ENCODE results near the gene MYRF.

Gene MYRF

GRCh38 chr11:61775606-61776554, 23.4 kb downstream of the MYRF start:
- H3K4me3 Mint-ChIP-seq: peak overlapping the region; percentile 54
- no peak for DNase-seq (ENCODE audit: low spot score)
- H3K27ac Mint-ChIP-seq: peak overlapping the region; percentile 34
- H3K9me3 Mint-ChIP-seq: no peaks in the 10 kb centered on the region
- no peaks in the 10 kb centered on the region for H3K27me3 Mint-ChIP-seq (ENCODE audit: low read depth)
- peaks cover 7% of the 10 kb centered on the region for H3K4me1 Mint-ChIP-seq (ENCODE audit: low read depth)
- no peaks in the 10 kb centered on the region for H3K36me3 Mint-ChIP-seq (ENCODE audit: low read depth)

GRCh38 chr11:61776561-61777075, 24.2 kb downstream of the MYRF start:
- Mint-ChIP-seq H3K27ac (no peak overlapping the region), H3K4me3 (peak overlapping the region; percentile 54), H3K4me1 (ENCODE audit: low read depth) (peaks cover 4% of the 10 kb centered on the region), H3K36me3 (ENCODE audit: low read depth) (no peaks in the 10 kb centered on the region), H3K9me3 (no peaks in the 10 kb centered on the region), H3K27me3 (ENCODE audit: low read depth) (no peaks in the 10 kb centered on the region)
- DNase-seq (ENCODE audit: low spot score): peak; percentile 58

GRCh38 chr11:61777234-61778090, 25.0 kb downstream of the MYRF start:
- H3K4me3 Mint-ChIP-seq: peak overlapping the region; percentile 61
- no peaks in the 10 kb centered on the region for H3K27me3 Mint-ChIP-seq (ENCODE audit: low read depth)
- no peaks in the 10 kb centered on the region for H3K36me3 Mint-ChIP-seq (ENCODE audit: low read depth)
- H3K4me1 Mint-ChIP-seq (ENCODE audit: low read depth): peaks cover 4% of the 10 kb centered on the region
- no peaks in the 10 kb centered on the region for H3K9me3 Mint-ChIP-seq
- DNase-seq (ENCODE audit: low spot score): peak; percentile 45
- no peak overlapping the region for H3K27ac Mint-ChIP-seq

- no peaks in the 10 kb centered on the region for H3K36me3 Mint-ChIP-seq (ENCODE audit: low read depth)
Observed at GRCh38 chr11:61778357-61778886, 26.0 kb downstream of the MYRF start.

DNA sequence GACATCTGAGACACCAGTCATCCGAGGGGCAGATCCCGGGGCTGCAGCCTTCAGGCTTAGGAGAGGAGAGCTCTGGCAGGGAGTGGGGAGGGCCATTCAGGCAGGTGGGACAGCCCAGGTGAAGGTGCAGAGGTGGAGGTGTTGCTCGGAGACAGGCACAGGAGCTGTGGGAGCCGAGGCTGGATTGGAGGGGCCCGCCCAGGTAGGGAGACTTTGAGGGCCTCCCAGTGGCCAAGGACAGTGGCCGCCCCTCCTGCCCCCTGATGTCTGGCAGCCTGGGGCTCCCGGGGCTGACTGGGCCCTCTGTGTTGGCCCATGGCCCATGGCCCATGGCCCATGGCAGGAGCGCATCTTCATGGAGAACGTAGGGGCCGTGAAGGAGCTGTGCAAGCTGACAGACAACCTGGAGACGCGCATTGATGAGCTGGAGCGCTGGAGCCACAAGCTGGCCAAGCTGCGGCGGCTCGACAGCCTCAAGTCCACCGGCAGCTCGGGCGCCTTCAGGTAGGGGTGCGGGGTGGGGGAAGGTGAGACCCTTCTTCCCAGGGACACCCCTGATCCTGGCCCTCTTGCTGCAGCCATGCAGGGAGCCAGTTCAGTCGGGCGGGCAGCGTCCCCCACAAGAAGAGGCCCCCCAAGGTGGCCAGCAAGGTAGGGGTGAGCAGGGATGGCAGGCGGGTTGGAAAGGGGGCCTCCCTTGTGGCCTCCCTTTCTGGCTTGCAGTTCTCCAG, 26.6 kb downstream of the MYRF start:
- H3K4me1 Mint-ChIP-seq (ENCODE audit: low read depth): peaks cover 4% of the 10 kb centered on the region
- no peaks in the 10 kb centered on the region for H3K9me3 Mint-ChIP-seq
- no peaks in the 10 kb centered on the region for H3K27me3 Mint-ChIP-seq (ENCODE audit: low read depth)
- no peak overlapping the region for H3K27ac Mint-ChIP-seq
- H3K36me3 Mint-ChIP-seq (ENCODE audit: low read depth): no peaks in the 10 kb centered on the region
- no peak for DNase-seq (ENCODE audit: low spot score)
- H3K4me3 Mint-ChIP-seq: no peak overlapping the region

More at GRCh38 chr11:61778357-61778886, 26.0 kb downstream of the MYRF start:
- Mint-ChIP-seq H3K27ac (no peak overlapping the region), H3K4me1 (ENCODE audit: low read depth) (peaks cover 4% of the 10 kb centered on the region), H3K9me3 (no peaks in the 10 kb centered on the region), H3K4me3 (no peak overlapping the region), H3K27me3 (ENCODE audit: low read depth) (no peaks in the 10 kb centered on the region)
- DNase-seq (ENCODE audit: low spot score): no peak

- H3K36me3 Mint-ChIP-seq (ENCODE audit: low read depth): peaks cover 3% of the 10 kb centered on the region
- no peaks in the 10 kb centered on the region for H3K27me3 Mint-ChIP-seq (ENCODE audit: low read depth)
- H3K4me3 Mint-ChIP-seq: no peak overlapping the region
- no peak for DNase-seq (ENCODE audit: low spot score)
- H3K9me3 Mint-ChIP-seq: no peaks in the 10 kb centered on the region
- peaks cover 4% of the 10 kb centered on the region for H3K4me1 Mint-ChIP-seq (ENCODE audit: low read depth)
- no peak overlapping the region for H3K27ac Mint-ChIP-seq
Observed at GRCh38 chr11:61779666-61780525, 27.5 kb downstream of the MYRF start.

- Mint-ChIP-seq H3K4me1 (ENCODE audit: low read depth) (peaks cover 4% of the 10 kb centered on the region), H3K4me3 (no peak overlapping the region), H3K27me3 (ENCODE audit: low read depth) (no peaks in the 10 kb centered on the region), H3K27ac (no peak overlapping the region), H3K9me3 (no peaks in the 10 kb centered on the region), H3K36me3 (ENCODE audit: low read depth) (peaks cover 6% of the 10 kb centered on the region)
- DNase-seq (ENCODE audit: low spot score): no peak
Observed at GRCh38 chr11:61780581-61781162, 28.2 kb downstream of the MYRF start.

GRCh38 chr11:61781585-61781984, 29.1 kb downstream of the MYRF start:
- Mint-ChIP-seq H3K27me3 (ENCODE audit: low read depth) (no peaks in the 10 kb centered on the region), H3K4me1 (ENCODE audit: low read depth) (peaks cover under 1% of the 10 kb centered on the region), H3K9me3 (no peaks in the 10 kb centered on the region), H3K27ac (no peak overlapping the region), H3K4me3 (no peak overlapping the region), H3K36me3 (ENCODE audit: low read depth) (peaks cover 7% of the 10 kb centered on the region)
- no peak for DNase-seq (ENCODE audit: low spot score)

DNA sequence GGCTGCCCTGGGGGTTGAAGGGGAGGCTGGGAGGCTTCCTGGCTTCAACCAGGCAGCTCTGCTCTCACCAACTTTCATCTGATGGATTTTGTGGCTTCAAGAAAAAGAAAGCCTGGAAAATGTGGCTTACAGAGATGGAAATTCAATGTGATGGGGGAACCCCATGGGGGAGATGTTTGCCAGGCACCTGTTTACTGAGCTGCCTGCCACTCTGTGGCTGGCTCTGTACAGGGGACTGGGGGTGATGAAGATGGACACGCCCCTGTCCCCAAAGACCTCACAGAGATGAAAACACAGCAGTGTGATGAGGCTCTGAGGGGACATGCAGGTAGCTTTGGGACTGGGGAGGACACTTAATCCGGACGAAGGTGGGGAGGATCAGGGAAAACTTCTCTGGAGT, 29.9 kb downstream of the MYRF start:
- Mint-ChIP-seq H3K4me3 (no peak overlapping the region), H3K36me3 (ENCODE audit: low read depth) (peaks cover 9% of the 10 kb centered on the region), H3K4me1 (ENCODE audit: low read depth) (no peaks in the 10 kb centered on the region), H3K9me3 (no peaks in the 10 kb centered on the region), H3K27me3 (ENCODE audit: low read depth) (no peaks in the 10 kb centered on the region), H3K27ac (no peak overlapping the region)
- DNase-seq (ENCODE audit: low spot score): no peak

GRCh38 chr11:61782841-61783240, 30.4 kb downstream of the MYRF start:
- H3K27ac Mint-ChIP-seq: no peak overlapping the region
- DNase-seq (ENCODE audit: low spot score): no peak
- peaks cover 9% of the 10 kb centered on the region for H3K36me3 Mint-ChIP-seq (ENCODE audit: low read depth)
- no peaks in the 10 kb centered on the region for H3K4me1 Mint-ChIP-seq (ENCODE audit: low read depth)
- H3K9me3 Mint-ChIP-seq: no peaks in the 10 kb centered on the region
- H3K27me3 Mint-ChIP-seq (ENCODE audit: low read depth): no peaks in the 10 kb centered on the region
- no peak overlapping the region for H3K4me3 Mint-ChIP-seq

GRCh38 chr11:61783717-61784505, 31.5 kb downstream of the MYRF start:
- peaks cover 2% of the 10 kb centered on the region for H3K4me1 Mint-ChIP-seq (ENCODE audit: low read depth)
- no peak for DNase-seq (ENCODE audit: low spot score)
- H3K27ac Mint-ChIP-seq: no peak overlapping the region
- no peaks in the 10 kb centered on the region for H3K27me3 Mint-ChIP-seq (ENCODE audit: low read depth)
- no peak overlapping the region for H3K4me3 Mint-ChIP-seq
- peaks cover 17% of the 10 kb centered on the region for H3K36me3 Mint-ChIP-seq (ENCODE audit: low read depth)
- H3K9me3 Mint-ChIP-seq: no peaks in the 10 kb centered on the region

- H3K27ac Mint-ChIP-seq: no peak overlapping the region
Observed at GRCh38 chr11:61784506-61784805, 32.0 kb downstream of the MYRF start.

More at GRCh38 chr11:61784506-61784805, 32.0 kb downstream of the MYRF start:
- H3K36me3 Mint-ChIP-seq (ENCODE audit: low read depth): peaks cover 22% of the 10 kb centered on the region
- peaks cover 6% of the 10 kb centered on the region for H3K4me1 Mint-ChIP-seq (ENCODE audit: low read depth)
- no peak for DNase-seq (ENCODE audit: low spot score)
- no peaks in the 10 kb centered on the region for H3K9me3 Mint-ChIP-seq
- H3K4me3 Mint-ChIP-seq: no peak overlapping the region
- no peaks in the 10 kb centered on the region for H3K27me3 Mint-ChIP-seq (ENCODE audit: low read depth)

Measured in T-helper 2 cell treated with Interferon-gamma antibody and Interleukin-4, amounts not matched to agents 5 μg/mL and 100 μg/mL, for 36 hours (primary cell).